Embryonic facial prominence (tissue), 1 donor: Measurements from ENCODE around the gene FMNL1.
A peak's percentile ranks its signal among the peaks of the same experiment; 100 is the strongest.
"Not testable (repeated sequence)": the region's sequence is repeated elsewhere in the genome, so short reads cannot be mapped to it uniquely, and the experiment has no call there.

Source experiments
- DNase-seq: peaks from one replicate; pipeline ENCODE4 v3.0.0-alpha.2; 2016; ENCODE audit errors: extremely low spot score

The FMNL1 gene

DNA sequence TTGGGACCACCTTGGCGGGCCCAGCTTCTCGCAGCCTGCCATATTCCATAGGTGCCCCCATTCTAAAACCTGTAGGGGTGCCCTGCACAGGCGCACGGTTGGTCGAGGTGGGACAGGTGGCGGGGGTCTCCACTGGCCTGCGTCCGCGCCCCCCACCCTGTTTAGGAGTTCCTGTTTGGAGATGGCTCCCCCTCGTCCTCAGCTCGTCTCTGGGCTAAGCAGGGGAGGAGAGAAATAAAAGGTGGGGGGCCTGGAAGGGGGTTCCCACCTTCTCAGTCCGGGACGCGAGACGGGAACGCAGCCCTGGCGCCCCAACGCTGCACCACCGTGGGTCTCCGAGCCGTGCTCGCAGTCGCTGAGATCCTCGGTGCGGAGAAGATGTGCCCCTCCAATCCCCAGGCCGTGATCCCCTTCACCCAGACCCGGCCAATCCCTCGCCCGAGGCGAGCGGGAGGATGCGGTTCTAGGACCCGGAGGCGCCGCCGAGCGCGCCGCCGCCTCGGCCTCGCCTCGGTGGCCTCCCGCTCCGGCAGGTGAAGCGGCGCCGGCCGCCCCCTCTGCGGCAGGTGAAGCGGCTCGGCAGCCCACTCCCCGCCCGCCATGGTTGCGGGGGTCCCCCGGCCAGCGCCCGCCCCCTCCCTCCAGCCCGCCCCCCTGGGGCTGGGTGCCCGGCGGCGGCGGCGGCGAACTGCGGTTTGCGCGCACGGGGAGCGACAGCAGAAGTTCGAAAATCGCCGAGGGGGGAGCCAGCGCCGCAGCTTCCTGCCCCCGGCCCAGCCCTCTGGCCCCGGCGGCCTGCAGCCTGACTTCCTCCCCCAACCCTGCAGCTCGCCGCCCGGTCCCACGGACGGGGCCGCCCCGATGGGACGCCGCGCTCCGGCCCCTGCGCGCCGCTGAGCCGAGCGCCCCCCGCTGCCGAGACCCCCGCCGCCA, at the start of gene FMNL1:
TSS of gene FMNL1 (plus strand) at position 805 of the 933 bp plus-strand sequence. CDS start 240 bp downstream, outside the sequence.
- DNase-seq: no peak

GRCh38 chr17:45172232-45172540, 49.5 kb upstream of the FMNL1 start:
- no peak for DNase-seq

DNA sequence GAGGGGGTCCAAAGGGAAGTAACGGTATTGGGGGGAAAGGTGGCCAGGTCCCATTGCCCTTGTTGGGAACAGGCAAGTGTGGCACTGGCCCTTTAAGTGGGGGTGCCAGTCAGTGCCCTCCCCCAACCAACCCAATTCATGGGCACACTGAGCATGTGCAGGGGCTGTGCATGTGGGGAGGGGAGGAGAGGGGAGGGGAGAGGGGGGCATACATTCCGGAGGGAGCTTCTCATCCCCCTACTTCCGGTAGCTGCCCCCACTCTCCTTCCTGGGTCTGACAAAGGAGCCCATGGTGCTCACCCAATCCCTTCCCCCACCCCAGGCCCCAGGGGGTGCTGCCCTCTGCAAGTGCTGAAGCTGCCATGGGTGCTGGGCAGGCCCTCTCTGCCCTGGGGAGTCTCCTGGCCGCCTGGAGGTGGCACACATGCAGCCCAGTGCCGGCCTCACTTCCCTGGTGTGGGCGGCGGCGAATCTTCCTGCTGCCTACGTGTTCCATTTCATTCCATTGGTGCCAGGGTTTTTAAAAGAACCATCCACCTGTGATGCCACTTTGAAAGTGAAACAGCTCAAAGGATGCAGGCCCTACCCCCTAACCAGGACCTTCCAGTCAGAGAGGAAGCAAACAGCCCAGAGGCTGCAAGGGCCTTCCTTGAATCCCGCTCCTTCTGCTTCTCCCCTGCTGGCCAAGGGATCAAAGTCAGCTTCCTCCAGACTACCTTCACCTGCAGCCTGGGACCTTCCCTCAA, 49.0 kb upstream of the FMNL1 start:
- DNase-seq: no peak

- no peak for DNase-seq
Measured at GRCh38 chr17:45175759-45176115, 45.9 kb upstream of the FMNL1 start.

DNA sequence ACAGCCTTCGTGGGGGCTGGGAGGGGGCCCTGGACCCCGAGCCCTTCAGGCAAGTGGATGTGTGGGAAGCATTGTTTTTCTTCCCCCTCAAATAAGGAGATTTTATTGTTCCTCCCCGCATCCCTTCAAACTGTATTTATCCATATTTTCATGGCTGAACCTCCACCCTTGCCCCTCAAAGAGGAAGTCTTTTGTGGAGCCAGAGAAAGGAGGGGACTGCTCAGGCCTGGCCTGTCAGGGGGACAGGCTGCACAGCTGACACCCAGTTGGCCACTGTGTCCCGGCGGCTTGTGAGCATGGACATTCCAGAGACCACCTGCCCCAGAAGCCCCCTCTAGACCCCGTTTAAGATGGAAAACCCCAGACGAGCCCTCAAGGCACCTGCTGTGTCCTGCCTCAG, 44.1 kb upstream of the FMNL1 start:
- no peak for DNase-seq

DNA sequence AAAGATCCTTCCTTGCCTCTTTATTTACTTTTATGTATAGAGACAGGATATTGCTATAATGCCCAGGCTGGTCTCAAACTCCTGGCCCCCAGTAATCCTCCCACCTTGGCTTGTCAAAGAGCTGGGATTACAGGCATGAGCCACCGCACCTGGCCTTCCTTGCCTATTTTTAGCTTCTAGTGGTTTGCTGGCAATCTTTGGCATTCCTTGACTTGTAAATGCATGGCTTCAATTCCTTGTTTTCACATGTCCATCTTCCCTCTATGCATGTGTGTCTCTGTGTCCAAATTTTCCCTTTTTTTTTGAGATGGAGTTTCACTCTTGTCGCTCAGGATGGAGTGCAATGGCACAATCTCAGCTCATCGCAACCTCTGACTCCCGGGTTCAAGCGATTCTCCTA, 37.5 kb upstream of the FMNL1 start:
- DNase-seq: no peak

- no peak for DNase-seq
Measured at GRCh38 chr17:45186801-45187354, 34.8 kb upstream of the FMNL1 start.

DNA sequence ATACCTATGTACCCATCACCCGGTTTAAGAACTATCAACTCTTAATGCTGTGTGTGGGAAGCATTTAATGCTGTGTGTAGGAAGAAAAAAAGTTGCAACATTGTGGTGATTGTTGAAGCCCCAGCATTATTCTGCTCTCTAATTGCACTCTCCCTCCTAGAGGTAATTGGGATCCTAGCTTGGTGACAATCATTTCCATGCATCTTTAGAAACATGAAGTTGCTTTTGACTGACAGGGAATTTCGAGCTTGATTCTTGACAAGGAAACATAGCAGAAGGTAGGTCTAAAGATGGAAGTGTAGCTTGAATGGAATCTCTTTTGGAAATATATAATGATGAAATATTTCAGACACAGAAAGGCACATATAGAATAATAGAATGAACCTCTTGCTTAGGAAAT, 32.7 kb upstream of the FMNL1 start:
- DNase-seq: no peak

- no peak for DNase-seq
Measured at GRCh38 chr17:45190503-45191255, 31.0 kb upstream of the FMNL1 start.

DNA sequence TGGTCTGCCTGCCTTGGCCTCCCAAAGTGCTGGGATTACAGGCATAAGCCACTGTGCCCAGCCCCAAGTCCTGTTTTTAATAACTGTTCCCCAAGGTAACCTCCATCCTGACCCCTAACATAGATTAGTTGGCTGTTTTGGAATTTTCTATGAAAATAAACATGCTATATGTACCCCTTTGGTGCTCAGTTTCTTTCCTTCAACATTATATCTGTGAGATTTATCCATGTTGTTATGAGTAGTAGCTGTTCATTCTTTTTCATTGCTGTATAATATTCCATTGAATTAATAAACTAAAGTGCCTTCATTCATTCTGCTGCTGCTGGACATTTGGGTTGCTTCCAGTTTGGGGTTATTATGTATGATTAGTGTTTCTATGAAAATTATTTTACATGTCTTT, 26.3 kb upstream of the FMNL1 start:
- DNase-seq: no peak

GRCh38 chr17:45197108-45197507, 24.6 kb upstream of the FMNL1 start:
- DNase-seq: no peak

GRCh38 chr17:45197555-45198334, 23.9 kb upstream of the FMNL1 start:
- no peak for DNase-seq

- DNase-seq: no peak
Measured at GRCh38 chr17:45200701-45201100, 21.0 kb upstream of the FMNL1 start.

DNA sequence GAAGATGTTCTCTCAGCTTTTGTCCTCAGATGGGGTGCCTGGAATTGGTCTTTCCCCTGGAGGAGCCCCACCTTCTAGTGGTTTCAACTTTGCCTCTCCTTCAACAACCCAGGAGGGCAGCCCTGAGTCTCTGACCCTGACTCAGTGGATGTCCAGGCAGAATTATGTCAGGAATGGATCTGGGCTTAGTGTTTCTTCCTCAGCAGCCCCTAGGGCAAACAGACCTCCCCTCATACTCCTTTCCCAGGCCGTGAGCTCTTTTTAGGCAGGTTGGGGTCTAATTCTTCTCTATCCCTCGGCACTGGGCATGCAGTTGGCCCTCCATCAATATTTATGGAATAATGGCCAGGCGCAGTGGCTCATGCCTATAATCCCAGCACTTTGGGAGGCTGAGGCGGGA, 20.2 kb upstream of the FMNL1 start:
- DNase-seq: no peak

DNA sequence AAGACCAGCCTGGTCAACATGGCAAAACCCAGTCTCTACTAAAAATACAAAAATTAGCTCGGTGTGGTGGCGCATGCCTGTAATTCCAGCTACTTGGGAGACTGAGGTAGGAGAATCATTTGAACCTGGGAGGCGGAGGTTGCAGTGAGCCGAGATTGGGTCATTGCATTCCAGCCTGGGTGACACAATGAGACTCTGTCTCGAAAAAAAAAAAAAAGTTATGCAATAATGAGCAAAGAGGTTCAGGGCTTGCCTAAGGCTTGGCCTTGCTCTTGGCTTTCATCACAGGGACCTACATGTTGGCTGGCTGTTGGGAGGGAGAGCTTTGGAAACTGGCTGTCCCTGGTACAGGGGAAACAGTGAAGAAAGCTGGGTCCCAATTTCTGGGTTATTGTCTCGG, 19.8 kb upstream of the FMNL1 start:
- not testable (repeated sequence) for DNase-seq

DNA sequence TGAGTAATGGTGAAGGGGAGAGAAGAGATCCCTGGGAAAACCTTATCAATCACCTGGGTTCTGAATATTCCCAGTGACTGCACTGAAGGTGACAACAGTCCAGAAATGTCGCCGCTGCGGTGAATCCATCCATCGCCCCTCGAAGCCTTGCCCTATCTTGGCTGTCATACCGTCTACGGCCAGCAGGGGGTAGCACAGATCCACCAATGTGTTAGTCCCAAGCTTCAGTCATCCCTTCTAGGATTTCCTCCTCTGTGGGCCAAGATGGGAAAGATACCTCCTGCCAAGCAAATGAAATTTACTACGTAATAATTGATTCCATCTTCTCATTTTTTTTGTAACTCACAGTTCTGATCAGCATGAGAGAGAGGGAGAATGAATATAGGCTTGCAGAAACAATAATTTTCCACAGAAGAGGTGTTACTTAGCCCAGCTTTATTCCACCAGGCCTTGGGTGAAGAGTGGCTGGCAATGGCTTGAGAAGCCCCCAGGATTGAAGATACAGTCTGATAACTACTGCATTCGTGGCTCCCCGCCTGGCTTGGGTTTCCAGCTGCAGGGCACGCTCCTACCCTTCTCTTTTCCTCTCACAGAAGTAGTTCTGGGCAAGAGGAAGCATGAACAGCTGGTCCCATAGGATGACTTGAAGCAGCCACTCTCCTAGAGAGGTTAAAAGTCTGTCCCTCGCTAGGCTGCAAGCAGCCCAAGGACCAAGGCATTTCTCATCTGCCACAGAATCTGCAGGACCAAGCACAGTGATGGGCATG, 2.6 kb upstream of the FMNL1 start:
- DNase-seq: peak; percentile 88

GRCh38 chr17:45220079-45220478, 1.6 kb upstream of the FMNL1 start:
- DNase-seq: no peak

DNA sequence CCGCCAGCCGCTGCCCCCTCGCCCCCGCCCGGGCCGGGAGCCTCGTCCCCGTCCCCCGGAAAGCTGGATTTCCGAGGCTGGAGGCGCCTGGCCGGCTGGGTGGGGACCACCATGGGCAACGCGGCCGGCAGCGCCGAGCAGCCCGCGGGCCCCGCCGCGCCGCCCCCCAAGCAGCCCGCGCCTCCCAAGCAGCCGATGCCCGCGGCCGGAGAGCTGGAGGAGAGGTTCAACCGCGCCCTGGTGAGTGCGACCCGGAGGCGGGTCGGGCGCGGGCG, 266 bp downstream of the FMNL1 start:
- DNase-seq: no peak

GRCh38 chr17:45222289-45222995, 757 bp downstream of the FMNL1 start:
- no peak for DNase-seq

DNA sequence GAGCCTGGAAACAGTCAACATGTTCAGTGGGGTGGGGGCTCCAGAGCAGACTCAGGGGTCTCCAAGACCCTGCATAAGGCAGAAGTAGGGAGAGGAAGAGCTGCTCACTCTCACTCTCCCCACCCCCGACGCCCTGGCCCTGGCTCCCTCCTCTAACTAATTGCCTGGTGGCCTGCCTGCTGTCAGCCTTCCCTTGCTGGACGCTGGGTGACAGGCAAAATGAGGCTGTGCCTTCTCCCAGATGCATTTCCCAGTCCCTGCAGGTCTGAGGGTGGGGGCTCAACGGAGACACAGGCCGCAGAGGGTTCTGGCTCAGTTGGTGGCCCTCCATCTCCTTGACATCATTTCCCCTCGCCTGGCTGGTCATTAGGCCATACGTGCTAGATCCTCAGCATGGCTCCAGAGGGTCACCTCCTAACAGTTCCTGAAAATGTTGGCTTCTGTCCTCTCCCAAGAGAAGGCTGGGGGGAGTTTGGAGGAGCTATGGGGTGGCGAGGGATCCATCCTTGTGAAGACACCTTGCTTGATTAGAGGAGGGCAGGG, 1.4 kb downstream of the FMNL1 start:
- no peak for DNase-seq
